ENCODE data around the gene GSTA2. TPM values are rescaled to one million over a fixed set of nuclear protein-coding genes. Genes with fewer than 3 reads are reported as not detected.
"Not testable (repeated sequence)": the region's sequence is repeated elsewhere in the genome, so short reads cannot be mapped to it uniquely, and the experiment has no call there.

GSTA2 gene
- polyA plus RNA-seq (2013, experiment 1 of 2), result 0.65 TPM
- polyA plus RNA-seq (2013, experiment 2 of 2), result 0.89 TPM

DNA sequence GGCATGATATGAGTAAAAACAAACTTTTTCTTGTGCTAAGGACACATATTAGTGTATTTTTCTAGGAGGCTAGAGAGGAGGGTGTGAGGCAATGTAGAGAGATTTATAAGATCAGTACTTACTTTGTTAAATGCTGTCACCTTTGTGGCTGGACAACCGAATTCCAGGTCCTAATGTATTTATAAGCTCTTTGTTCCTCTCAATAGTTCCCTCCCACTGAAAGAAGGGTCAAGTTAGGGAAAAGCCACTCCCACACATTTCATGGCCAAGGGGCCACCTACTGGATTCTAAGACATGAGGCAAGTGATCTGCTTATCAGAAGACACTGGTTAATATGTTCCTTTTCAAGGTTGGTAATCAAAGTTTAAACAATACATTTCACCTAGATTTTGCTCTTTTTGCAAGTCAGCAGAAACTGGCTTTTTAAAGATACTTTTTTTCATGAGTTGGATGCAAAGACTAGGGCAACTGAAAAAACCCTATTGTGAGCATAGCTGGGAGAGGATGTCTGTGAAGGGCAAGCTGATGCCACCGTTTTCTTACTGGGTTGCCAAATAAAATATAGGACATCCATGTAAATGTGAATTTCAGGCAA lies at the start of gene GSTA2:
GSTA2 (minus strand) TSS at position 154 of the 595 bp plus-strand sequence. CDS start 5,528 bp downstream, outside the sequence.
- not testable (repeated sequence) for H3K36me3 ChIP-seq (ENCODE audit: insufficient read depth, low read length); H3K9ac ChIP-seq (ENCODE audit: low read depth, low read length); H3K4me3 ChIP-seq (ENCODE audit: low read length); H3K27me3 ChIP-seq (ENCODE audit: insufficient read depth, low read length); H3K4me1 ChIP-seq (ENCODE audit: insufficient read depth, low read length); H3K27ac ChIP-seq (ENCODE audit: low read depth, low read length); H3K9me3 ChIP-seq (ENCODE audit: insufficient read depth, low read depth, low read length)
- 77% methylated on average over 2 of the region's 2 CpGs for WGBS

DNA sequence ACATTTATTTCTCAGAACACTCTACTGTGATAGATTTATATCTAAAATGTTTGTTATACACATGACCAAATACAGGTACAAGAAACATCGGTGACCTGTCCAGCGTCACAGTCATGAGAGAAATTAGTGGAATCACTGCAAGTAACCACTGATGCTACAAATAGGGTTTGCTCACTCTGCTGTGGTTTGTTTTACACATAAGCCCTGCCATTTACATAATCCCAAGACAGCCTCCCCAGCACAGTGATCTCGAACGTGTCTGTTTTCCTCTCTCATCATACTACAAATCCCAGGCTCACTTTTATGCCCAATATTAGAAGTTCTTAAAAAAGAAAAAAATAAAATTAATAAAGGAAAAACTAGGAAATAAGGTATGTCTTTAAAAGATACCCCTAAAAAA lies 46.5 kb upstream of the GSTA2 start:
- H3K4me3 ChIP-seq (ENCODE audit: low read length); H3K9me3 ChIP-seq (ENCODE audit: insufficient read depth, low read depth, low read length); H3K36me3 ChIP-seq (ENCODE audit: insufficient read depth, low read length); H3K9ac ChIP-seq (ENCODE audit: low read depth, low read length); H3K27ac ChIP-seq (ENCODE audit: low read depth, low read length); H3K4me1 ChIP-seq (ENCODE audit: insufficient read depth, low read length); H3K27me3 ChIP-seq (ENCODE audit: insufficient read depth, low read length): not testable (repeated sequence)
- 90% methylated on average over 2 of the region's 4 CpGs for WGBS

DNA sequence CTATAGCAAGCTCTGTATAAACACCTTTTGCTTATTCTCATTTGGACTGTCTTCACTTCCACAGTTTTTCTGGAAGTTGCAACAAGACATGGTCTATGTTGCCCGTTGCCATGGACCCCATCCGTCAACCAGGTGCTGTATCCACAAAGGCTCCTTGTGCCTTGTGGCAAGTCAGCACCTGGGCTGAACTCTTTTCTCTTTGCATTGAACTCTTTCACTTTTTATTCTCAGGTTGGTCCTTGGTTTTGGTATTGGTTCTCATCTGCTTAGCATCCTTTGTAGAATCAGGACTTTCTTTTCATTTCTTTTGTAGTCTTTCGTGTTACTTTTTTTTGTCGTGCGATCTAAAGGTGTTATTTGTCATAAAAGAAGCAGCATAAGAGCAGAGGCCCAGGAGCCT lies 45.4 kb upstream of the GSTA2 start:
- Histone ChIP-seq H3K27ac (ENCODE audit: low read depth, low read length) (no peak overlapping the region), H3K27me3 (ENCODE audit: insufficient read depth, low read length) (no peaks in the 10 kb centered on the region; the same call in 1 of the 2 replicates), H3K4me1 (ENCODE audit: insufficient read depth, low read length) (no peaks in the 10 kb centered on the region), H3K36me3 (ENCODE audit: insufficient read depth, low read length) (no peaks in the 10 kb centered on the region), H3K9me3 (ENCODE audit: insufficient read depth, low read depth, low read length) (no peaks in the 10 kb centered on the region), H3K9ac (ENCODE audit: low read depth, low read length) (no peak overlapping the region), H3K4me3 (ENCODE audit: low read length) (no peak overlapping the region)
- 96% methylated on average over 5 of the region's 5 CpGs for WGBS

DNA sequence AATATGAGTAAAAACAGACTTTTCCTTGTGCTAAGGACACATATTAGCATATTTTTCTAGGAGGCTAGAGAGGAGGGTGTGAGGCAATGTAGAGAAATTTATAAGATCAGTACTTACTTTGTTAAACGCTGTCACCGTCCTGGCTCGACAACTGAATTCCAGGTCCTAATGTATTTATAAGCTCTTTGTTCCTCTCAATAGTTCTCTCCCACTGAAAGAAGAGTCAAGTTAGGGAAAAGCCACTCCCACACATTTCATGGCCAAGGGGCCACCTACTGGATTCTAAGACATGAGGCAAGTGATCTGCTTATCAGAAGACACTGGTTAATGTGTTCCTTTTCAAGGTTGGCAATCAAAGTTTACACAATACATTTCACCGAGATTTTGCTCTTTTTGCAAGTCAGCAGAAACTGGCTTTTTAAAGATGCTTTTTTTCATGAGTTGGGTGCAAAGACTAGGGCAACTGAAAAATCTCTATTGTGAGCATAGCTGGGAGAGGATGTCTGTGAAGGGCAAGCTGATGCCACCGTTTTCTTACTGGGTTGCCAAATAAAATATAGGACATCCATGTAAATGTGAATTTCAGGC lies 40.5 kb upstream of the GSTA2 start, which contains the start of gene GSTA1:
GSTA1 (minus strand) TSS at position 149 of the 588 bp plus-strand sequence. CDS start 4,549 bp downstream, outside the sequence.
- H3K4me1 ChIP-seq (ENCODE audit: insufficient read depth, low read length); H3K9ac ChIP-seq (ENCODE audit: low read depth, low read length); H3K36me3 ChIP-seq (ENCODE audit: insufficient read depth, low read length); H3K4me3 ChIP-seq (ENCODE audit: low read length); H3K27ac ChIP-seq (ENCODE audit: low read depth, low read length); H3K9me3 ChIP-seq (ENCODE audit: insufficient read depth, low read depth, low read length); H3K27me3 ChIP-seq (ENCODE audit: insufficient read depth, low read length): not testable (repeated sequence)
- WGBS, result 57% methylated on average over 4 of the region's 5 CpGs

DNA sequence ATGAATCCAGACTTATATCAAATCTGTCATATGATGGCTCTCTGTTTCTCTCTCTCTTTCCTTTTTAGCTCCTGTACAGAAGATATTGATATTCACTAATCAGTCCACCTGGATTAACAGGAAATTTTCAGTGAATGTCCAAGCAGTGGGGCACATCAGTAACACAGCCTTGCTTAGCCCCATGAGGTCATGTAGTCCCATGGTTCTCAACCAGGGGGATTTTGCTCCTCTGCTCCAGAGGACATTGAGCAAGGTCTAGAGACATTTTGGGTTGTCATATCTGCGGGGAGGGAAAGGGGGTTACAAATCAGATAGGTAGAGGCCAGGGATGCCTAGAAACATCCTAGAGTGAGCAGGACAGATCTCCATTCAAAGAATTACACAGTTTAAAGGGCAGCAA lies 39.5 kb upstream of the GSTA2 start:
- no peak overlapping the region for H3K9ac ChIP-seq (ENCODE audit: low read depth, low read length)
- H3K36me3 ChIP-seq (ENCODE audit: insufficient read depth, low read length), result no peaks in the 10 kb centered on the region
- WGBS, result 81% methylated on average over 1 of the region's 1 CpG
- no peaks in the 10 kb centered on the region for H3K9me3 ChIP-seq (ENCODE audit: insufficient read depth, low read depth, low read length)
- H3K27ac ChIP-seq (ENCODE audit: low read depth, low read length), result no peak overlapping the region
- H3K27me3 ChIP-seq (ENCODE audit: insufficient read depth, low read length), result no peaks in the 10 kb centered on the region; the same call in 1 of the 2 replicates
- H3K4me3 ChIP-seq (ENCODE audit: low read length), result no peak overlapping the region
- H3K4me1 ChIP-seq (ENCODE audit: insufficient read depth, low read length), result no peaks in the 10 kb centered on the region

DNA sequence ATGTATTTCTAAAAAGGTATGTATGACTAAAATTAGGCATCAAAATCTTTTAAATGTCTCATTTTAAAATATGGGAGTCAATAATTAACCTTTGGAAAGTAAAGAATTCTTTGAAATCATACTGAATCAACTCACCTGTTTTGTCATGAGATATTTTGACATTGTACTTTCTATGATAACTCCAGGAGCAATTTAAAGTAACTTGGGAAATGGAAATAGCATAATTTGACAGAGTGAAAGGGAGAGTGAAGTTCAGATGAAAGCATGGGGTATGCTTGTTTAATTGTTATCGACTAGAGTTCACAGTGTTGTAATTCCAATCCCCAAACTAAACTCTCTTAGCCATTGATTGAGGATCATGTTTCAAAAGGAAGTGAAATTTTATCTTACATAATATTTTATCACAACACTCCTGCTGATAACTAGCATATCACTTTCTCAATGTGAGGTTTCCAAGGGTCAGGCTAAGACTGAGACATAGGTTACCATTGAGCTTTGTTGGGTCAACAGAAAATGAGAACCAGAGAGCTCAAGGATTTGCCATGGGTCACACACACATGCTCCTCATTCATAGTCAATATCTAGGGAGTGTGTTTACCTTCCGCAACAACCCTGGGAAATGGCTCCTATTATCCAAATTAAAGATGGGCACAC lies 38.0 kb upstream of the GSTA2 start:
- Histone ChIP-seq H3K4me1 (ENCODE audit: insufficient read depth, low read length) (no peaks in the 10 kb centered on the region), H3K9me3 (ENCODE audit: insufficient read depth, low read depth, low read length) (no peaks in the 10 kb centered on the region), H3K27ac (ENCODE audit: low read depth, low read length) (no peak overlapping the region), H3K9ac (ENCODE audit: low read depth, low read length) (no peak overlapping the region), H3K4me3 (ENCODE audit: low read length) (no peak overlapping the region), H3K27me3 (ENCODE audit: insufficient read depth, low read length) (no peaks in the 10 kb centered on the region), H3K36me3 (ENCODE audit: insufficient read depth, low read length) (no peaks in the 10 kb centered on the region)
- 94% methylated on average over 1 of the region's 2 CpGs for WGBS

DNA sequence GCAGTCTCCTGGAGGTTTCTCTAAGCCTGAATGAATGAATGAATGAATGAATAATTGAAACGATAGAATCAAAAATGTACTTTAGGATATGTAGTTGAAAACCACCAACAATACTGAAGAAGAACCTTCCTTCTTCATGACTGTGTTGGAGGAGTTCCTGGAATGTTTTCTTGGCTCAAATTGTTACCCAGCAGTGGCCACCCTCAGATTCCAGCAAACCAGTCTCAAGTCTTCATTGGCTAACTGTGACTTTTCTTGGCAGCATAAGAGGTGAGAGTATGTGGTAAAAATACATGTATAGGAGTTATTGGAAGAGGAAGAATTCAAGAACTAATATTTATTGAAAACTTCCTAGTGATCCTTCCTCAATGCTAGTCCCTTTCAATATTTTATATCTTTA lies 36.0 kb upstream of the GSTA2 start:
- not testable (repeated sequence) for H3K27ac ChIP-seq (ENCODE audit: low read depth, low read length); H3K9me3 ChIP-seq (ENCODE audit: insufficient read depth, low read depth, low read length); H3K27me3 ChIP-seq (ENCODE audit: insufficient read depth, low read length); H3K36me3 ChIP-seq (ENCODE audit: insufficient read depth, low read length); H3K4me3 ChIP-seq (ENCODE audit: low read length); H3K9ac ChIP-seq (ENCODE audit: low read depth, low read length); H3K4me1 ChIP-seq (ENCODE audit: insufficient read depth, low read length)
- 100% methylated on average over 1 of the region's 1 CpG for WGBS

DNA sequence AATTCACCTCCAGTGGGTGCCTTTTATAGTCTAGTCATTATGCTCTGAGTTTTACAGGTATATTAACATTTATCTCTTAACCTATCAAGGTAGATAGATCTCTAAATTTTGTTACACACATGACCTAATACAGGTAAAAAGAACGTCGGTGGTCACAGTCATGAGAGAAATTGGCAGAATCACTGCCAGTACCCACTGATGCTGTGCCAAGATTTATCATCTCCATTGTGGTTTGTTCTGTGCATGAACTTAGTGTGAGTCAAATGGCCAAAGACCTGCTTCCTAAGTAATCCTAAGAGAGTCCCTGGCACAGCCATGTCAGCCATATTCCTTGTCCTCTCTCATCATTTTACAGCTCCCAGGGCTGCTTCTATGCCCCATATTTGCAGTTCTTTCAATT lies 31.1 kb upstream of the GSTA2 start:
- H3K36me3 ChIP-seq (ENCODE audit: insufficient read depth, low read length); H3K27me3 ChIP-seq (ENCODE audit: insufficient read depth, low read length); H3K27ac ChIP-seq (ENCODE audit: low read depth, low read length); H3K4me1 ChIP-seq (ENCODE audit: insufficient read depth, low read length); H3K9ac ChIP-seq (ENCODE audit: low read depth, low read length); H3K9me3 ChIP-seq (ENCODE audit: insufficient read depth, low read depth, low read length); H3K4me3 ChIP-seq (ENCODE audit: low read length): not testable (repeated sequence)
- WGBS, result 98% methylated on average over 2 of the region's 2 CpGs

DNA sequence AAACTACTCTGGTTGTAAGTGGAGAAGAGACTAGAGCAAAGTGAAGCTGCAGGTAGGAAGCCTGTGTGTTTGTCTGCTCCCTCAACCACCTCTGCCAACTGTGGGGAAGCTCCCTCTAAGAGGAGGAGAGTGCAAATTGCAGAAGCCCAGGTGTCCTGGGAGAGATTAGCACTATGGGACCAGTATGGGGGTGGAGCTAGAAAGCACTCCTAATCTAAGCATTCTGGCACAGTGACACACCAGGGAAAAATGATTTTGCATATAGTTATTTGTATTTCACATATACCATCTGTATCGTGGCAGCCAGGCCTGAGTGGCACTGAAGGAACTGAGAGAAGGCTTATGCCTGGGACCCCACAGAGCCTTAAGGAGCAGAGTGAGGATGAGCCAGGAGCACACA lies 27.6 kb upstream of the GSTA2 start:
- no peaks in the 10 kb centered on the region for H3K36me3 ChIP-seq (ENCODE audit: insufficient read depth, low read length)
- no peak overlapping the region for H3K27ac ChIP-seq (ENCODE audit: low read depth, low read length)
- 0% methylated on average over 1 of the region's 1 CpG for WGBS
- H3K9ac ChIP-seq (ENCODE audit: low read depth, low read length), result no peak overlapping the region
- no peak overlapping the region for H3K4me3 ChIP-seq (ENCODE audit: low read length)
- no peaks in the 10 kb centered on the region for H3K27me3 ChIP-seq (ENCODE audit: insufficient read depth, low read length)
- H3K9me3 ChIP-seq (ENCODE audit: insufficient read depth, low read depth, low read length), result no peaks in the 10 kb centered on the region
- no peaks in the 10 kb centered on the region for H3K4me1 ChIP-seq (ENCODE audit: insufficient read depth, low read length)

DNA sequence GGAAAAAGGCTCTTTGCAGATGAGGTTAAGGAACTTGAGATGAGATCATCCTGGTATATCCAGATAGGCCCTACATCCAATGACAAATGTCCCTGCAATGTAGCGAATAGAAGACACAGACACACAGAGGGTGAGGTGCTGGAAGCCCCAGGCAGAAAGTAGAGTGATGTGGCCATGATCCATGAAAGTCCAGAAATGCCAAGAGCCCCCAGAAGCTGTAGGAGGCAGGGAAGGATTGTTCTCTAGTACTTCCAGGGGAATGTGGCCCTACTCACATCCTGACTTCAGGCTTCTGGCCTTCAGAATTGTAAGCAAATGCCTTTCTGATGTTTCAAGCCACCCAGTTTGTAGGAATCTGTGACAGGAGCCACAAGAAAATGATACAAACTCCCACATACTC lies 26.4 kb upstream of the GSTA2 start:
- H3K27ac ChIP-seq (ENCODE audit: low read depth, low read length); H3K4me3 ChIP-seq (ENCODE audit: low read length); H3K9me3 ChIP-seq (ENCODE audit: insufficient read depth, low read depth, low read length); H3K36me3 ChIP-seq (ENCODE audit: insufficient read depth, low read length); H3K4me1 ChIP-seq (ENCODE audit: insufficient read depth, low read length); H3K27me3 ChIP-seq (ENCODE audit: insufficient read depth, low read length); H3K9ac ChIP-seq (ENCODE audit: low read depth, low read length): not testable (repeated sequence)
- 96% methylated on average over 1 of the region's 1 CpG for WGBS

DNA sequence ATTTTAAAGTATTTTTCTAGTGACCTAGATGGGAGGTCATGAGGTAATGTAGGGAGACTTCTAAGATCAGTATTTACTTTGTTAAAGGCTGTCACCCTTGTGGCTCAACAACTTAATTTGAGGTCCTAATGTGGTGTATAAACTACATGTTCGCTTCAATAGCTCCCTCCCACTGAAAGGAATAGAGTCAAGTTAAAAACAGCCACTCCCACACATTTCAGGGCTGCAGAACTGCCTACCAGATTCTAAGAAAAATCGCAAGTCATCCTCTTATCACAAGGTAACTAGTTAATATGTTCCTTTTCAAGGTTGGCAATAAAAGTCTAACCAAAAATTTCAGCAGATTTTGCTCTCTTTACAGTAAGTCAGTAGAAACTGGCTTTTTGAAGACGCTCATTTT lies 25.2 kb upstream of the GSTA2 start:
- Histone ChIP-seq H3K9me3 (ENCODE audit: insufficient read depth, low read depth, low read length) (no peaks in the 10 kb centered on the region), H3K27me3 (ENCODE audit: insufficient read depth, low read length) (no peaks in the 10 kb centered on the region), H3K27ac (ENCODE audit: low read depth, low read length) (no peak overlapping the region), H3K4me1 (ENCODE audit: insufficient read depth, low read length) (no peaks in the 10 kb centered on the region), H3K36me3 (ENCODE audit: insufficient read depth, low read length) (no peaks in the 10 kb centered on the region), H3K9ac (ENCODE audit: low read depth, low read length) (no peak overlapping the region), H3K4me3 (ENCODE audit: low read length) (no peak overlapping the region)
- 82% methylated on average over 2 of the region's 3 CpGs for WGBS
